Panc1 (cell line): ENCODE results near the gene CLK3.

Source experiments
- POLR2AphosphoS5 ChIP-seq: IDR thresholded peaks from 2 replicates; pipeline ENCODE4 v1.6.1; 2012; ENCODE audit warnings: mild to moderate bottlenecking, low read depth, low read length, moderate library complexity
- SIN3A ChIP-seq: IDR thresholded peaks from 2 replicates; pipeline ENCODE4 v1.6.1; 2012; ENCODE audit warnings: low read depth, mild to moderate bottlenecking, low read length, moderate library complexity, borderline replicate concordance; ENCODE audit not compliant: insufficient read depth
- TCF7L2 ChIP-seq: IDR thresholded peaks from 2 replicates; pipeline ENCODE4 v1.6.1; 2011; ENCODE audit warnings: mild to moderate bottlenecking, low read depth, low read length, inconsistent platforms
- TF ChIP-seq, protein P1 (sequence below): fragments of 450-650 bp; IDR thresholded peaks from 2 replicates; pipeline ENCODE4 v1.5.1; 2017; ENCODE audit warnings: mild to moderate bottlenecking
- TF ChIP-seq, protein P2 (sequence below), 2 experiments: IDR thresholded peaks; 2 replicates each; pipeline ENCODE4 v1.6.1; 2011 to 2012; ENCODE audit warnings: low read depth in 2 of 2, control low read depth in 1 of 2, low read length in 1 of 2, mild to moderate bottlenecking in 1 of 2, moderate library complexity in 1 of 2; ENCODE audit not compliant: insufficient read depth in 1 of 2

DNA sequence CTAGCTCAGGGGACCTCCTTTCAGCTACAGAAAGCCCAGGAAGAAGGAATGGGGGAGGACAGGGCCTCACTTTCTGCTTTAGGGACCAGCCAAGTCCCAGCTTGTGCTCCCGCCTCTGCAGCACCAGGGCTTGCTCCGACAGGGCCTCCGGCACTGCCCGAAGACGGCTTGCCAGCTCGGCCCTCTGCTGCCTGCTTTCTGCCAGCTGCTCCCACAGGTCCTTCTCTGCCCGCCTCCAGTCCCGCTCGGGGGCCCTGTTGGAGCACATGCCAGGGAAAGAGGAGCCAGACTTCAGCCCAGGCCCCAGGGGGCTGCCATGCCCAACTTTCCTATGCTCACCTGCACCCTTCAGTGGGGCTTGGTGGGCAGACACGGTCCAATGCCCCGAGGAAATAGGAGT is 4.3 kb upstream of the CLK3 start:
- TF ChIP-seq POLR2AphosphoS5 (no peak), TCF7L2 (no peak), SIN3A (no peak)
- TF ChIP-seq, protein P1, sequence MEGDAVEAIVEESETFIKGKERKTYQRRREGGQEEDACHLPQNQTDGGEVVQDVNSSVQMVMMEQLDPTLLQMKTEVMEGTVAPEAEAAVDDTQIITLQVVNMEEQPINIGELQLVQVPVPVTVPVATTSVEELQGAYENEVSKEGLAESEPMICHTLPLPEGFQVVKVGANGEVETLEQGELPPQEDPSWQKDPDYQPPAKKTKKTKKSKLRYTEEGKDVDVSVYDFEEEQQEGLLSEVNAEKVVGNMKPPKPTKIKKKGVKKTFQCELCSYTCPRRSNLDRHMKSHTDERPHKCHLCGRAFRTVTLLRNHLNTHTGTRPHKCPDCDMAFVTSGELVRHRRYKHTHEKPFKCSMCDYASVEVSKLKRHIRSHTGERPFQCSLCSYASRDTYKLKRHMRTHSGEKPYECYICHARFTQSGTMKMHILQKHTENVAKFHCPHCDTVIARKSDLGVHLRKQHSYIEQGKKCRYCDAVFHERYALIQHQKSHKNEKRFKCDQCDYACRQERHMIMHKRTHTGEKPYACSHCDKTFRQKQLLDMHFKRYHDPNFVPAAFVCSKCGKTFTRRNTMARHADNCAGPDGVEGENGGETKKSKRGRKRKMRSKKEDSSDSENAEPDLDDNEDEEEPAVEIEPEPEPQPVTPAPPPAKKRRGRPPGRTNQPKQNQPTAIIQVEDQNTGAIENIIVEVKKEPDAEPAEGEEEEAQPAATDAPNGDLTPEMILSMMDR: no peak
- TF ChIP-seq, protein P2, sequence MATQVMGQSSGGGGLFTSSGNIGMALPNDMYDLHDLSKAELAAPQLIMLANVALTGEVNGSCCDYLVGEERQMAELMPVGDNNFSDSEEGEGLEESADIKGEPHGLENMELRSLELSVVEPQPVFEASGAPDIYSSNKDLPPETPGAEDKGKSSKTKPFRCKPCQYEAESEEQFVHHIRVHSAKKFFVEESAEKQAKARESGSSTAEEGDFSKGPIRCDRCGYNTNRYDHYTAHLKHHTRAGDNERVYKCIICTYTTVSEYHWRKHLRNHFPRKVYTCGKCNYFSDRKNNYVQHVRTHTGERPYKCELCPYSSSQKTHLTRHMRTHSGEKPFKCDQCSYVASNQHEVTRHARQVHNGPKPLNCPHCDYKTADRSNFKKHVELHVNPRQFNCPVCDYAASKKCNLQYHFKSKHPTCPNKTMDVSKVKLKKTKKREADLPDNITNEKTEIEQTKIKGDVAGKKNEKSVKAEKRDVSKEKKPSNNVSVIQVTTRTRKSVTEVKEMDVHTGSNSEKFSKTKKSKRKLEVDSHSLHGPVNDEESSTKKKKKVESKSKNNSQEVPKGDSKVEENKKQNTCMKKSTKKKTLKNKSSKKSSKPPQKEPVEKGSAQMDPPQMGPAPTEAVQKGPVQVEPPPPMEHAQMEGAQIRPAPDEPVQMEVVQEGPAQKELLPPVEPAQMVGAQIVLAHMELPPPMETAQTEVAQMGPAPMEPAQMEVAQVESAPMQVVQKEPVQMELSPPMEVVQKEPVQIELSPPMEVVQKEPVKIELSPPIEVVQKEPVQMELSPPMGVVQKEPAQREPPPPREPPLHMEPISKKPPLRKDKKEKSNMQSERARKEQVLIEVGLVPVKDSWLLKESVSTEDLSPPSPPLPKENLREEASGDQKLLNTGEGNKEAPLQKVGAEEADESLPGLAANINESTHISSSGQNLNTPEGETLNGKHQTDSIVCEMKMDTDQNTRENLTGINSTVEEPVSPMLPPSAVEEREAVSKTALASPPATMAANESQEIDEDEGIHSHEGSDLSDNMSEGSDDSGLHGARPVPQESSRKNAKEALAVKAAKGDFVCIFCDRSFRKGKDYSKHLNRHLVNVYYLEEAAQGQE (IDR thresholded peaks at IDR 0.05; ENCODE audit: insufficient read depth in 1 of 2, low read depth in 2 of 2, low read length in 1 of 2): no peak
